Trophoblast cell (in vitro differentiated cells and primary cell): ENCODE measurements around the gene DIS3L2.
"Not testable (repeated sequence)": the region's sequence is repeated elsewhere in the genome, so short reads cannot be mapped to it uniquely, and the experiment has no call there.

Experiments
- DNase-seq, 2 donors: peaks; one replicate each; pipeline ENCODE4 v3.0.0-alpha.2; 2016
- H2AFZ ChIP-seq: 2 replicates; pipeline ENCODE4 v1.6.1; 2013; ENCODE audit warnings: low read length, moderate library complexity, mild to moderate bottlenecking; ENCODE audit not compliant: insufficient read depth, poor library complexity
- H2AK5ac ChIP-seq: 2 replicates; pipeline ENCODE4 v1.6.1; 2013; ENCODE audit warnings: mild to moderate bottlenecking, low read length
- H2BK120ac ChIP-seq: 2 replicates; pipeline ENCODE4 v1.6.1; 2013; ENCODE audit warnings: low read length, mild to moderate bottlenecking, moderate library complexity; ENCODE audit not compliant: insufficient read depth, poor library complexity
- H2BK12ac ChIP-seq: 2 replicates; pipeline ENCODE4 v1.6.1; 2013; ENCODE audit warnings: mild to moderate bottlenecking, low read length, moderate library complexity
- H2BK5ac ChIP-seq: 2 replicates; pipeline ENCODE4 v1.6.1; 2013; ENCODE audit warnings: low read length, low read depth, moderate library complexity, mild to moderate bottlenecking; ENCODE audit not compliant: poor library complexity
- H3K14ac ChIP-seq: 2 replicates; pipeline ENCODE4 v1.6.1; 2013; ENCODE audit warnings: mild to moderate bottlenecking, low read length
- H3K18ac ChIP-seq: 2 replicates; pipeline ENCODE4 v1.6.1; 2013; ENCODE audit warnings: mild to moderate bottlenecking, low read length
- H3K23ac ChIP-seq: 2 replicates; pipeline ENCODE4 v1.6.1; 2013; ENCODE audit warnings: low read length
- H3K27ac ChIP-seq: 2 replicates; pipeline ENCODE4 v1.5.1; 2013; ENCODE audit warnings: low read depth, mild to moderate bottlenecking, inconsistent platforms, low read length, moderate library complexity
- H3K27me3 ChIP-seq: 2 replicates; pipeline ENCODE4 v1.6.1; 2013; ENCODE audit warnings: inconsistent platforms, mild to moderate bottlenecking, low read length, moderate library complexity; ENCODE audit not compliant: insufficient read depth
- H3K36me3 ChIP-seq, 2 experiments: 1 replicate in 1 of 2; 2 replicates in 1 of 2; pipeline ENCODE4 v1.6.1; 2013; ENCODE audit warnings: low read length in 2 of 2, mild to moderate bottlenecking in 2 of 2, moderate library complexity in 1 of 2; ENCODE audit not compliant: insufficient read depth in 2 of 2, control insufficient read depth in 1 of 2
- H3K4ac ChIP-seq: 2 replicates; pipeline ENCODE4 v1.6.1; 2013; ENCODE audit warnings: low read depth, mild to moderate bottlenecking, low read length, moderate library complexity
- H3K4me1 ChIP-seq, 2 experiments: 1 replicate in 1 of 2; 2 replicates in 1 of 2; pipeline ENCODE4 v1.6.1; 2013; ENCODE audit warnings: low read length in 2 of 2, mild to moderate bottlenecking in 2 of 2, moderate library complexity in 1 of 2; ENCODE audit not compliant: insufficient read depth in 2 of 2, control insufficient read depth in 1 of 2
- H3K4me2 ChIP-seq: 2 replicates; pipeline ENCODE4 v1.6.1; 2013; ENCODE audit warnings: inconsistent platforms, mild to moderate bottlenecking, low read length, moderate library complexity
- H3K4me3 ChIP-seq: 2 replicates; pipeline ENCODE4 v1.5.1; 2013; ENCODE audit warnings: mild to moderate bottlenecking, low read depth, low read length, inconsistent platforms
- H3K79me1 ChIP-seq: one replicate; pipeline ENCODE4 v1.6.1; 2013; ENCODE audit warnings: low read length
- H3K79me2 ChIP-seq: 2 replicates; pipeline ENCODE4 v1.6.1; 2013; ENCODE audit warnings: low read length, mild to moderate bottlenecking; ENCODE audit not compliant: control insufficient read depth, insufficient read depth, poor library complexity
- H3K9ac ChIP-seq: 2 replicates; pipeline ENCODE4 v1.6.1; 2013; ENCODE audit warnings: mild to moderate bottlenecking, low read length
- H3K9me3 ChIP-seq: 2 replicates; pipeline ENCODE4 v1.6.1; 2013; ENCODE audit warnings: low read depth, mild to moderate bottlenecking, control low read depth, inconsistent platforms, low read length; ENCODE audit not compliant: insufficient read depth
- H4K12ac ChIP-seq: 2 replicates; pipeline ENCODE4 v1.6.1; 2013; ENCODE audit warnings: low read depth, mild to moderate bottlenecking, low read length, moderate library complexity
- H4K8ac ChIP-seq: 2 replicates; pipeline ENCODE4 v1.6.1; 2013; ENCODE audit warnings: low read depth, mild to moderate bottlenecking, low read length, moderate library complexity
- H4K91ac ChIP-seq: one replicate; pipeline ENCODE4 v1.6.1; 2013; ENCODE audit warnings: low read depth, mild to moderate bottlenecking, low read length, moderate library complexity
- WGBS: extraction: QIAGEN DNeasy Blood & Tissue Kit; methylation state at CpG from one replicate; pipeline ENCODE4 v1.1.7; 2013; ENCODE audit warnings: missing lambda C conversion rate; ENCODE audit not compliant: insufficient read length, insufficient coverage; ENCODE audit errors: extremely low coverage; 5-methylcytosine and 5-hydroxymethylcytosine counted together

Gene DIS3L2

GRCh38 chr2:232364806-232365594, 403.5 kb downstream of the DIS3L2 start:
- not testable (repeated sequence) for H3K27me3 ChIP-seq, H3K4ac ChIP-seq, H4K8ac ChIP-seq, H2AFZ ChIP-seq, H3K27ac ChIP-seq, H3K79me2 ChIP-seq, H3K4me2 ChIP-seq, H3K79me1 ChIP-seq, H3K36me3 ChIP-seq, H3K23ac ChIP-seq, H3K9me3 ChIP-seq, H3K9ac ChIP-seq, H2BK12ac ChIP-seq, H3K4me3 ChIP-seq, H4K91ac ChIP-seq, H2AK5ac ChIP-seq, H4K12ac ChIP-seq, H3K18ac ChIP-seq, DNase-seq, H2BK5ac ChIP-seq, H3K14ac ChIP-seq, H2BK120ac ChIP-seq
- no CpG with 5 or more reads among the region's 18 CpGs for WGBS
- H3K4me1 ChIP-seq: peaks cover 5 to 11% of the 10 kb centered on the region in 2 experiments

DNA sequence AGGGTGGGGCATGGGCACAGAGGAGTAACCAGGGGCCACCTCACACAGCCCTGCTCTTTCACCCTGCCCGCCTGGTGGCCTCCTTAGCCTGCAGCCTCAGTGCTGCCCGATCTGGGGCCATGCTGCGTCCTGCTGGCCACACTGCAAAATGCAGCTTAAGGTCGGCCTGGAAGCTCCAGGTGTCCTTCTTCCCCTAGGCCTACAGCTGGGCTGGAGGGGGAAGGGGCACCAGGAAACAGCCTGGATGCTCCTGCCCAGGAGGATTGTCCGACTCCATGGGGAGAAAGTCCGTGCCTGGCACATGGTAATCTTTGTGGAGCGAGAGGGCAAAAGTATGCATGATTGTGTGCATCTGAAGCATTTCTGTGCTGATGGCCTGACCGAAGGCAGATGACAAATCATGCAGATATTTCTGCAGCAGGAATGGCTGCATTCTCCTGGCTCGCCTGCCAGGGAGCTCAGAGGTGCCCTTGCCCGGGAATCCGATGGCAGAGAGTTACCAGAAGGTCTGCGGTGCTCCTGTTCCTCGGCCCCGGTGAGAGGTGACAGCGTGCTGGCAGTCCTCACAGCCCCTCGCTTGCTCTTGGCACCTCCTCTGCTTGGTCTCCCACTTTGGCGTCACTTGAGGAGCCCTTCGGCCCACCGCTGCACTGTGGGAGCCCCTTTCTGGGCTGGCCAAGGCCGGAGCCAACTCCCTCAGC, 404.3 kb downstream of the DIS3L2 start:
- H3K27ac ChIP-seq: no peak overlapping the region
- H3K9me3 ChIP-seq: peaks cover 2% of the 10 kb centered on the region
- H3K36me3 ChIP-seq: no peaks in the 10 kb centered on the region
- WGBS: no CpG with 5 or more reads among the region's 20 CpGs
- no peak overlapping the region for H3K4me3 ChIP-seq
- no peak overlapping the region for H3K4me2 ChIP-seq
- no peak overlapping the region for H2BK12ac ChIP-seq
- no peak overlapping the region for H2AK5ac ChIP-seq
- H2BK120ac ChIP-seq: no peak overlapping the region
- no peaks in the 10 kb centered on the region for H3K79me2 ChIP-seq
- H3K9ac ChIP-seq: no peak overlapping the region
- H2BK5ac ChIP-seq: no peak overlapping the region
- no peak overlapping the region for H4K91ac ChIP-seq
- no peak overlapping the region for H3K4ac ChIP-seq
- no peak overlapping the region for H4K12ac ChIP-seq
- no peak overlapping the region for H3K23ac ChIP-seq
- peaks cover 5 to 11% of the 10 kb centered on the region in 2 experiments for H3K4me1 ChIP-seq
- H3K18ac ChIP-seq: no peak overlapping the region
- no peaks in the 10 kb centered on the region for H3K27me3 ChIP-seq
- H3K14ac ChIP-seq: no peak overlapping the region
- H2AFZ ChIP-seq: no peak overlapping the region
- H4K8ac ChIP-seq: no peak overlapping the region
- peak; percentile 70 to 89 for DNase-seq
- no peaks in the 10 kb centered on the region for H3K79me1 ChIP-seq

- H4K8ac ChIP-seq, H3K4me2 ChIP-seq, H4K12ac ChIP-seq, H2BK12ac ChIP-seq, H2AK5ac ChIP-seq, H3K14ac ChIP-seq, H3K27me3 ChIP-seq, H3K79me1 ChIP-seq, H3K9me3 ChIP-seq, DNase-seq, H3K4me3 ChIP-seq, H3K4ac ChIP-seq, H3K79me2 ChIP-seq, H4K91ac ChIP-seq, H2BK5ac ChIP-seq, H3K23ac ChIP-seq, H2BK120ac ChIP-seq, H3K27ac ChIP-seq, H3K18ac ChIP-seq, H3K9ac ChIP-seq, H2AFZ ChIP-seq, H3K36me3 ChIP-seq: not testable (repeated sequence)
- no CpG with 5 or more reads among the region's 23 CpGs for WGBS
- peaks cover 5 to 11% of the 10 kb centered on the region in 2 experiments for H3K4me1 ChIP-seq
Measured at GRCh38 chr2:232366461-232366860, 404.9 kb downstream of the DIS3L2 start.

DNA sequence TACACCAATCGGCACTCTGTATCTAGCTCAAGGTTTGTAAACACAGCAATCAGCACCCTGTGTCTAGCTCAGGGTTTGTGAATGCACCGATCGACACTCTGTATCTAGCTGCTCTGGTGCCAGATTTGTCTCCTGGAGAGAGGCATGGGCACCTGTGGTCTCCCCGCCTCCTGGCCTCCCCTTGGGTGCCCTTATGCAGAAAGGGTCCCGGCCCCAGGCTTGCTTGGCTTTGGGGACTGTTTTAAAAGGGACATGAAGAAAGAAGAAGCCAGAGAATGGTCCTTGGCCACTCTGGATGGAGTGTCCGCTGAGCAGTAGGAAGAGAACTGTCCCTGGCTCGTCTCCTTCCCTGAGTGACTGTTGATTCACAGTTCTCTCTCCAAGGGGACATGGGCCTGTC, 405.5 kb downstream of the DIS3L2 start:
- Histone ChIP-seq H2BK12ac (no peak overlapping the region), H4K12ac (no peak overlapping the region), H3K4me3 (no peak overlapping the region), H4K8ac (no peak overlapping the region), H3K79me1 (no peaks in the 10 kb centered on the region), H3K9ac (no peak overlapping the region), H3K79me2 (no peaks in the 10 kb centered on the region), H3K27ac (no peak overlapping the region), H3K4ac (no peak overlapping the region), H3K4me1 (peaks cover 5 to 11% of the 10 kb centered on the region in 2 experiments), H2BK5ac (no peak overlapping the region), H3K14ac (no peak overlapping the region), H3K4me2 (no peak overlapping the region), H3K9me3 (peaks cover 2% of the 10 kb centered on the region), H2BK120ac (no peak overlapping the region), H3K18ac (no peak overlapping the region), H3K23ac (no peak overlapping the region), H2AFZ (no peak overlapping the region), H2AK5ac (no peak overlapping the region), H4K91ac (no peak overlapping the region), H3K36me3 (no peaks in the 10 kb centered on the region), H3K27me3 (no peaks in the 10 kb centered on the region)
- no peak for DNase-seq
- no CpG with 5 or more reads among the region's 7 CpGs for WGBS
